ENCODE data around the gene ZNF184.

Gene ZNF184

DNA sequence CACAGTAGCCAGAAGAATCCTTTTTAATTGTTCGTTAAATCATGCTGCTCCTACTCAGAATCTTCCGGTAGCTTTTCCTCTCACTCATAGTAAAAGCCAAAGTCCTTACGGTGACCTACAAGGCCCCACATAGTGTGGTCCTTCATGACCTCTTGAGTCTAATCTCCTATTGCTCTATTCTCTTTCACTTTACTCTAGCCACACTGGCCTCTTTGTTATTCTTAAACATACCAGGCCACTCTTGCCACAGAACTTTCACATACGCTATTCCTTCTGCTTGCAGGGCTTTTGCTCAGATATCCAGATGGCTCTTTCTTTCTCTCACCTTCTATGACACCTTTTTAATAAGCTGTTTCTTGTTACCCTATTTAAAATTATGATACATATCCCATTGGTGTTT is 58.6 kb downstream of the ZNF184 start:
- DNase-seq = no peak
- Mint-ChIP-seq H3K4me1 (no peaks in the 10 kb centered on the region), H3K4me3 (no peak overlapping the region), H3K27me3 (peaks cover 8% of the 10 kb centered on the region), H3K9me3 (no peaks in the 10 kb centered on the region), H3K27ac (no peak overlapping the region)
- ATAC-seq = no peak

- peaks cover 14 to 21% of the 10 kb centered on the region in 2 donors for H3K9me3 Mint-ChIP-seq
These were observed 65.6 kb downstream of the ZNF184 start for GRCh38 chr6:27407153-27407814.

GRCh38 chr6:27406085-27406484 is 66.8 kb downstream of the ZNF184 start:
- Mint-ChIP-seq H3K9me3 (peaks cover 26 to 33% of the 10 kb centered on the region in 2 donors), H3K27ac (no peak overlapping the region), H3K4me1 (no peaks in the 10 kb centered on the region), H3K27me3 (no peaks in the 10 kb centered on the region), H3K4me3 (no peak overlapping the region)
- DNase-seq (no peak), ATAC-seq (no peak)

More at GRCh38 chr6:27407153-27407814, 65.6 kb downstream of the ZNF184 start:
- no peak for DNase-seq
- no peaks in the 10 kb centered on the region for H3K27me3 Mint-ChIP-seq
- no peak overlapping the region for H3K27ac Mint-ChIP-seq
- no peak overlapping the region for H3K4me3 Mint-ChIP-seq
- no peak for ATAC-seq
- no peaks in the 10 kb centered on the region for H3K4me1 Mint-ChIP-seq

DNA sequence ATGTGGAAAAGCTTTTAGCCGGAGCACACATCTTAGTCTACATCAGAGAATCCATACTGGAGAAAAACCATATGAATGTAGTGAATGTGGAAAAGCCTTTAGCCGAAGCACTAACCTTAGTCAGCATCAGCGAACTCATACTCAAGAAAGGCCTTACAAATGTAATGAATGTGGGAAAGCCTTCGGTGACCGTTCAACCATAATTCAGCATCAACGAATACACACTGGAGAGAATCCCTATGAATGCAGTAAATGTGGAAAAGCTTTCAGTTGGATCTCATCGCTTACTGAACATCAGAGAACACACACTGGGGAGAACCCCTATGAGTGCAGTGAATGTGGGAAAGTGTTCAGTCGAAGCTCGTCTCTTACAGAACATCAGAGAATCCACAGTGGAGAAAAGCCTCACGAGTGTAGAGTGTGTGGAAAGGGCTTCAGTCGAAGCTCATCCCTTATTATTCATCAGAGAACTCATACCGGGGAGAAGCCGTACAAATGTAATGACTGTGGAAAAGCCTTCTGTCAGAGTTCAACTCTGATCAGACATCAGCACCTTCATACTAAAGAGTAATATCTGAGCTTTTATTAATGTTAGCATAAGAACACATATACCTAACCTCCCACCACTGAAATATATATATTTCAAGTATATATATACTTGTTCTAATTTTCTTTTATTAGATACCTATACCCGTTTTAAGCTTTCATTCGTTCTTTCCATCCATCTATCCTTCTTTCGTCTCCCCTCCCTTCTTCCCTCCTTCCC is 71.8 kb downstream of the ZNF184 start:
- DNase-seq (no peak), ATAC-seq (no peak)
- Mint-ChIP-seq H3K4me1 (no peaks in the 10 kb centered on the region), H3K27ac (no peak overlapping the region), H3K27me3 (no peaks in the 10 kb centered on the region), H3K9me3 (peaks cover 56 to 62% of the 10 kb centered on the region in 2 donors), H3K4me3 (no peak overlapping the region)

All from stimulated activated naive CD8-positive, alpha-beta T cell treated with anti-CD3 and anti-CD28 coated beads, Interleukin-15, amount 100 ng/mL, for 72 hours (primary cell).